ENCODE results near the gene MARCKS.

The MARCKS gene

DNA sequence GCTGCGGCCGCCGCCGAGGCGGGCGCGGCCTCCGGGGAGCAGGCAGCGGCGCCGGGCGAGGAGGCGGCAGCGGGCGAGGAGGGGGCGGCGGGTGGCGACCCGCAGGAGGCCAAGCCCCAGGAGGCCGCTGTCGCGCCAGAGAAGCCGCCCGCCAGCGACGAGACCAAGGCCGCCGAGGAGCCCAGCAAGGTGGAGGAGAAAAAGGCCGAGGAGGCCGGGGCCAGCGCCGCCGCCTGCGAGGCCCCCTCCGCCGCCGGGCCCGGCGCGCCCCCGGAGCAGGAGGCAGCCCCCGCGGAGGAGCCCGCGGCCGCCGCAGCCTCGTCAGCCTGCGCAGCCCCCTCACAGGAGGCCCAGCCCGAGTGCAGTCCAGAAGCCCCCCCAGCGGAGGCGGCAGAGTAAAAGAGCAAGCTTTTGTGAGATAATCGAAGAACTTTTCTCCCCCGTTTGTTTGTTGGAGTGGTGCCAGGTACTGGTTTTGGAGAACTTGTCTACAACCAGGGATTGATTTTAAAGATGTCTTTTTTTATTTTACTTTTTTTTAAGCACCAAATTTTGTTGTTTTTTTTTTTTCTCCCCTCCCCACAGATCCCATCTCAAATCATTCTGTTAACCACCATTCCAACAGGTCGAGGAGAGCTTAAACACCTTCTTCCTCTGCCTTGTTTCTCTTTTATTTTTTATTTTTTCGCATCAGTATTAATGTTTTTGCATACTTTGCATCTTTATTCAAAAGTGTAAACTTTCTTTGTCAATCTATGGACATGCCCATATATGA is 3.2 kb downstream of the MARCKS start:
- Histone ChIP-seq H3K27me3 (ENCODE audit: insufficient read depth, low read depth) (no peaks in the 10 kb centered on the region), H3K9ac (no peak overlapping the region)
- no peak for TF ChIP-seq CTCF (conservative IDR thresholded peaks at IDR 0.05; ENCODE audit: low read depth, low read length)

GRCh38 chr6:113862112-113862511 is 5.0 kb downstream of the MARCKS start:
- H3K4me2 ChIP-seq = no peak overlapping the region

More for the DNA sequence above, 3.2 kb downstream of the MARCKS start:
- Histone ChIP-seq H3K36me3 (ENCODE audit: insufficient read depth) (no peaks in the 10 kb centered on the region), H3K4me2 (no peak overlapping the region), H2AFZ (ENCODE audit: low read depth) (no peak overlapping the region), H3K79me2 (ENCODE audit: insufficient read depth, low read depth) (no peaks in the 10 kb centered on the region), H3K4me3 (IDR thresholded peaks at IDR 0.05; ENCODE audit: insufficient read depth, low read depth, low read length) (no peak overlapping the region), H3K27ac (no peak overlapping the region), H3K4me1 (ENCODE audit: low read depth, poor library complexity, severe bottlenecking) (no peaks in the 10 kb centered on the region), H4K20me1 (ENCODE audit: insufficient read depth) (no peaks in the 10 kb centered on the region)

GRCh38 chr6:113870917-113871316 is 13.8 kb downstream of the MARCKS start:
- H4K20me1 ChIP-seq (ENCODE audit: insufficient read depth) = no peaks in the 10 kb centered on the region
- H3K27ac ChIP-seq = no peak overlapping the region
- no peaks in the 10 kb centered on the region for H3K27me3 ChIP-seq (ENCODE audit: insufficient read depth, low read depth)
- H2AFZ ChIP-seq (ENCODE audit: low read depth) = no peak overlapping the region
- H3K4me2 ChIP-seq = no peak overlapping the region
- no peaks in the 10 kb centered on the region for H3K79me2 ChIP-seq (ENCODE audit: insufficient read depth, low read depth)
- no peak for TF ChIP-seq CTCF (conservative IDR thresholded peaks at IDR 0.05; ENCODE audit: low read depth, low read length)
- H3K4me1 ChIP-seq (ENCODE audit: low read depth, poor library complexity, severe bottlenecking) = peaks cover 21% of the 10 kb centered on the region
- no peak overlapping the region for H3K9ac ChIP-seq
- no peak overlapping the region for H3K4me3 ChIP-seq (IDR thresholded peaks at IDR 0.05; ENCODE audit: insufficient read depth, low read depth, low read length)
- no peaks in the 10 kb centered on the region for H3K36me3 ChIP-seq (ENCODE audit: insufficient read depth)

More at GRCh38 chr6:113862112-113862511, 5.0 kb downstream of the MARCKS start:
- no peak for TF ChIP-seq CTCF (conservative IDR thresholded peaks at IDR 0.05; ENCODE audit: low read depth, low read length)
- Histone ChIP-seq H3K4me3 (IDR thresholded peaks at IDR 0.05; ENCODE audit: insufficient read depth, low read depth, low read length) (no peak overlapping the region), H3K79me2 (ENCODE audit: insufficient read depth, low read depth) (no peaks in the 10 kb centered on the region), H2AFZ (ENCODE audit: low read depth) (no peak overlapping the region), H3K27ac (no peak overlapping the region), H4K20me1 (ENCODE audit: insufficient read depth) (no peaks in the 10 kb centered on the region), H3K4me1 (ENCODE audit: low read depth, poor library complexity, severe bottlenecking) (no peaks in the 10 kb centered on the region), H3K9ac (no peak overlapping the region), H3K36me3 (ENCODE audit: insufficient read depth) (no peaks in the 10 kb centered on the region), H3K27me3 (ENCODE audit: insufficient read depth, low read depth) (no peaks in the 10 kb centered on the region)

- Histone ChIP-seq H3K27me3 (ENCODE audit: insufficient read depth, low read depth) (no peaks in the 10 kb centered on the region), H3K4me1 (ENCODE audit: low read depth, poor library complexity, severe bottlenecking) (peaks cover 22% of the 10 kb centered on the region), H3K79me2 (ENCODE audit: insufficient read depth, low read depth) (no peaks in the 10 kb centered on the region), H4K20me1 (ENCODE audit: insufficient read depth) (no peaks in the 10 kb centered on the region), H2AFZ (ENCODE audit: low read depth) (no peak overlapping the region), H3K4me3 (IDR thresholded peaks at IDR 0.05; ENCODE audit: insufficient read depth, low read depth, low read length) (no peak overlapping the region), H3K36me3 (ENCODE audit: insufficient read depth) (no peaks in the 10 kb centered on the region), H3K27ac (no peak overlapping the region), H3K9ac (no peak overlapping the region), H3K4me2 (no peak overlapping the region)
- no peak for TF ChIP-seq CTCF (conservative IDR thresholded peaks at IDR 0.05; ENCODE audit: low read depth, low read length)
Measured at GRCh38 chr6:113871975-113872374, 14.8 kb downstream of the MARCKS start.

Data from KMS-11 (cell line).